WTC11 (cell line): Measurements from ENCODE around the gene FZR1. TPM values are rescaled to one million over a fixed set of nuclear protein-coding genes. Genes with fewer than 3 reads are reported as not detected.

ENCODE experiments used
- ATAC-seq: fragments of 200-7000 bp; cut with Tn5 transposase; 2 replicates; pipeline ENCODE4 v1.10.0; 2021; ENCODE audit warnings: mild to moderate bottlenecking, moderate library complexity
- CTCF ChIA-PET: fragments of 300-600 bp; sonication (Branson Sonifier 250); formaldehyde crosslinking; loops from one replicate; lab custom pipeline; 2021; ENCODE audit warnings: antibody characterized with exemption; lab: Charles Lee
- POLR2A ChIA-PET: fragments of 350-600 bp; sonication (Branson Sonifier 250); formaldehyde crosslinking; loops from one replicate; lab custom pipeline; 2021; ENCODE audit warnings: antibody characterized with exemption; lab: Charles Lee
- DNase-seq: peaks from one replicate; pipeline ENCODE4 v3.0.0; 2021; ENCODE audit warnings: low spot score
- H3K27ac Mint-ChIP-seq: 2 replicates; pipeline ENCODE4 v1.8.0; 2021; ENCODE audit warnings: mixed read lengths
- H3K27me3 Mint-ChIP-seq: 2 replicates; pipeline ENCODE4 v1.8.0; 2021; ENCODE audit warnings: low read depth, mild to moderate bottlenecking, moderate library complexity, mixed read lengths
- H3K36me3 Mint-ChIP-seq: 2 replicates; pipeline ENCODE4 v1.8.0; 2021; ENCODE audit warnings: mixed read lengths
- H3K4me1 Mint-ChIP-seq: 2 replicates; pipeline ENCODE4 v1.8.0; 2022; ENCODE audit warnings: mixed read lengths
- H3K4me3 Mint-ChIP-seq: 2 replicates; pipeline ENCODE4 v1.8.0; 2021; ENCODE audit warnings: mild to moderate bottlenecking, moderate library complexity, mixed read lengths
- H3K9me3 Mint-ChIP-seq: 2 replicates; pipeline ENCODE4 v1.8.0; 2021; ENCODE audit warnings: mixed read lengths
- ATF6 ChIP-seq: sonication (generic); formaldehyde crosslinking; IDR thresholded peaks from 2 replicates; pipeline ENCODE4 v1.8.1; 2023; ENCODE audit warnings: mild to moderate bottlenecking, missing genetic modification reagents
- CREB1 ChIP-seq: sonication (generic); formaldehyde crosslinking; IDR thresholded peaks from 2 replicates; pipeline ENCODE4 v1.8.0; 2023; ENCODE audit warnings: mild to moderate bottlenecking, missing genetic modification reagents
- E2F4 ChIP-seq: sonication (generic); formaldehyde crosslinking; IDR thresholded peaks from 2 replicates; pipeline ENCODE4 v1.8.1; 2022; ENCODE audit warnings: low read depth, mild to moderate bottlenecking, moderate library complexity, missing genetic modification reagents, borderline replicate concordance
- ESRRA ChIP-seq: sonication (generic); formaldehyde crosslinking; IDR thresholded peaks from 2 replicates; pipeline ENCODE4 v1.8.1; 2022; ENCODE audit warnings: mild to moderate bottlenecking, missing genetic modification reagents, borderline replicate concordance
- GABPB1 ChIP-seq: sonication (generic); formaldehyde crosslinking; IDR thresholded peaks from 2 replicates; pipeline ENCODE4 v1.8.1; 2023; ENCODE audit warnings: mild to moderate bottlenecking, missing genetic modification reagents
- IRF2 ChIP-seq: sonication (generic); formaldehyde crosslinking; IDR thresholded peaks from 2 replicates; pipeline ENCODE4 v1.8.0; 2022; ENCODE audit warnings: low read depth, missing genetic modification reagents, borderline replicate concordance
- KAT7 ChIP-seq: sonication (generic); formaldehyde crosslinking; IDR thresholded peaks from 2 replicates; pipeline ENCODE4 v1.8.1; 2023; ENCODE audit warnings: missing genetic modification reagents, mild to moderate bottlenecking, borderline replicate concordance
- NFATC4 ChIP-seq: fragments of 250-450 bp; sonication (Bioruptor Pico); IDR thresholded peaks from 2 replicates; pipeline ENCODE4 v1.9.0; 2021; ENCODE audit warnings: mild to moderate bottlenecking
- NFE2L1 ChIP-seq: sonication (generic); formaldehyde crosslinking; IDR thresholded peaks from 2 replicates; pipeline ENCODE4 v1.8.1; 2023; ENCODE audit warnings: missing genetic modification reagents
- PRRX2 ChIP-seq: fragments of 250-450 bp; sonication (Bioruptor Pico); IDR thresholded peaks from 2 replicates; pipeline ENCODE4 v1.8.0; 2021; ENCODE audit warnings: mild to moderate bottlenecking
- RELA ChIP-seq: sonication (generic); formaldehyde crosslinking; IDR thresholded peaks from 2 replicates; pipeline ENCODE4 v1.8.1; 2022; ENCODE audit warnings: missing genetic modification reagents, mild to moderate bottlenecking, borderline replicate concordance
- RORB ChIP-seq: fragments of 250-450 bp; sonication (Bioruptor Pico); IDR thresholded peaks from 2 replicates; pipeline ENCODE4 v1.9.0; 2021; ENCODE audit warnings: mild to moderate bottlenecking
- SMAD3 ChIP-seq: sonication (generic); formaldehyde crosslinking; IDR thresholded peaks from 2 replicates; pipeline ENCODE4 v1.8.0; 2022; ENCODE audit warnings: missing genetic modification reagents, mild to moderate bottlenecking, borderline replicate concordance
- SP1 ChIP-seq: sonication (generic); formaldehyde crosslinking; conservative IDR thresholded peaks from 2 replicates; pipeline ENCODE4 v1.8.1; 2022; ENCODE audit warnings: missing genetic modification reagents
- STAT6 ChIP-seq: sonication (generic); formaldehyde crosslinking; conservative IDR thresholded peaks from 2 replicates; pipeline ENCODE4 v1.8.1; 2023; ENCODE audit warnings: mild to moderate bottlenecking, low read depth, missing genetic modification reagents, moderate library complexity
- TEAD1 ChIP-seq: sonication (generic); formaldehyde crosslinking; IDR thresholded peaks from 2 replicates; pipeline ENCODE4 v1.8.0; 2022; ENCODE audit warnings: mild to moderate bottlenecking, missing genetic modification reagents
- TEAD4 ChIP-seq: sonication (generic); formaldehyde crosslinking; IDR thresholded peaks from 2 replicates; pipeline ENCODE4 v1.8.0; 2022; ENCODE audit warnings: mild to moderate bottlenecking, missing genetic modification reagents
- ZBTB21 ChIP-seq: sonication (generic); formaldehyde crosslinking; IDR thresholded peaks from 2 replicates; pipeline ENCODE4 v1.8.1; 2023; ENCODE audit warnings: mild to moderate bottlenecking, missing genetic modification reagents, borderline replicate concordance
- ZNF263 ChIP-seq: sonication (generic); formaldehyde crosslinking; IDR thresholded peaks from 2 replicates; pipeline ENCODE4 v1.8.1; 2022; ENCODE audit warnings: low read depth, mild to moderate bottlenecking, moderate library complexity, missing genetic modification reagents
- ZNF671 ChIP-seq: fragments of 250-450 bp; sonication (Bioruptor Pico); IDR thresholded peaks from 2 replicates; pipeline ENCODE4 v1.8.0; 2021; ENCODE audit warnings: mild to moderate bottlenecking
- total RNA-seq: library from RNA; stranded (reverse); gene quantifications from 3 replicates; pipeline ENCODE4 v1.2.3, GENCODE V29; 2021
- TF ChIP-seq, protein P1 (sequence below): sonication (generic); formaldehyde crosslinking; IDR thresholded peaks from 2 replicates; pipeline ENCODE4 v1.8.1; 2023; ENCODE audit warnings: mild to moderate bottlenecking, missing genetic modification reagents, moderate library complexity
- TF ChIP-seq, protein P2 (sequence below): sonication (generic); formaldehyde crosslinking; IDR thresholded peaks from 2 replicates; pipeline ENCODE4 v1.8.1; 2022; ENCODE audit warnings: low read depth, missing genetic modification reagents, borderline replicate concordance
- TF ChIP-seq, protein P3 (sequence below): fragments of 250-450 bp; sonication (Bioruptor Pico); IDR thresholded peaks from 2 replicates; pipeline ENCODE4 v1.9.0; 2021; ENCODE audit warnings: moderate library complexity, mild to moderate bottlenecking, inconsistent platforms, borderline replicate concordance
- TF ChIP-seq, protein P4 (sequence below): sonication (generic); formaldehyde crosslinking; IDR thresholded peaks from 2 replicates; pipeline ENCODE4 v1.8.0; 2023; ENCODE audit warnings: missing genetic modification reagents
- TF ChIP-seq, protein P5 (sequence below): fragments of 250-450 bp; sonication (Bioruptor Pico); IDR thresholded peaks from 2 replicates; pipeline ENCODE4 v1.9.0; 2021; ENCODE audit warnings: mild to moderate bottlenecking
- TF ChIP-seq, protein P6 (sequence below): fragments of 250-450 bp; sonication (Bioruptor Pico); IDR thresholded peaks from 2 replicates; pipeline ENCODE4 v1.8.0; 2021; ENCODE audit warnings: mild to moderate bottlenecking

Gene FZR1
- total RNA-seq, 1 experiment from 2014 or later: 60.8 TPM

- no peak for TF ChIP-seq RELA (CRISPR knock-in tag)
- TF ChIP-seq, protein P1, sequence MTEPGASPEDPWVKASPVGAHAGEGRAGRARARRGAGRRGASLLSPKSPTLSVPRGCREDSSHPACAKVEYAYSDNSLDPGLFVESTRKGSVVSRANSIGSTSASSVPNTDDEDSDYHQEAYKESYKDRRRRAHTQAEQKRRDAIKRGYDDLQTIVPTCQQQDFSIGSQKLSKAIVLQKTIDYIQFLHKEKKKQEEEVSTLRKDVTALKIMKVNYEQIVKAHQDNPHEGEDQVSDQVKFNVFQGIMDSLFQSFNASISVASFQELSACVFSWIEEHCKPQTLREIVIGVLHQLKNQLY (CRISPR knock-in tag): no peak
- TF ChIP-seq, protein P2, sequence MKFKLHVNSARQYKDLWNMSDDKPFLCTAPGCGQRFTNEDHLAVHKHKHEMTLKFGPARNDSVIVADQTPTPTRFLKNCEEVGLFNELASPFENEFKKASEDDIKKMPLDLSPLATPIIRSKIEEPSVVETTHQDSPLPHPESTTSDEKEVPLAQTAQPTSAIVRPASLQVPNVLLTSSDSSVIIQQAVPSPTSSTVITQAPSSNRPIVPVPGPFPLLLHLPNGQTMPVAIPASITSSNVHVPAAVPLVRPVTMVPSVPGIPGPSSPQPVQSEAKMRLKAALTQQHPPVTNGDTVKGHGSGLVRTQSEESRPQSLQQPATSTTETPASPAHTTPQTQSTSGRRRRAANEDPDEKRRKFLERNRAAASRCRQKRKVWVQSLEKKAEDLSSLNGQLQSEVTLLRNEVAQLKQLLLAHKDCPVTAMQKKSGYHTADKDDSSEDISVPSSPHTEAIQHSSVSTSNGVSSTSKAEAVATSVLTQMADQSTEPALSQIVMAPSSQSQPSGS (CRISPR knock-in tag): no peak
- TF ChIP-seq, protein P3, sequence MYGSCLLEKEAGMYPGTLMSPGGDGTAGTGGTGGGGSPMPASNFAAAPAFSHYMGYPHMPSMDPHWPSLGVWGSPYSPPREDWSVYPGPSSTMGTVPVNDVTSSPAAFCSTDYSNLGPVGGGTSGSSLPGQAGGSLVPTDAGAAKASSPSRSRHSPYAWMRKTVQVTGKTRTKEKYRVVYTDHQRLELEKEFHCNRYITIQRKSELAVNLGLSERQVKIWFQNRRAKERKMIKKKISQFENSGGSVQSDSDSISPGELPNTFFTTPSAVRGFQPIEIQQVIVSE (CRISPR knock-in tag): no peak
- no peak for TF ChIP-seq SMAD3
- TF ChIP-seq PRRX2 (CRISPR knock-in tag): no peak
- TF ChIP-seq STAT6 (CRISPR knock-in tag): no peak
- no peak for TF ChIP-seq NFATC4 (CRISPR knock-in tag)
- TF ChIP-seq ZBTB21 (CRISPR knock-in tag): no peak
- no peak for TF ChIP-seq ZNF671 (CRISPR knock-in tag)
- TF ChIP-seq ESRRA: no peak
- TF ChIP-seq, protein P4, sequence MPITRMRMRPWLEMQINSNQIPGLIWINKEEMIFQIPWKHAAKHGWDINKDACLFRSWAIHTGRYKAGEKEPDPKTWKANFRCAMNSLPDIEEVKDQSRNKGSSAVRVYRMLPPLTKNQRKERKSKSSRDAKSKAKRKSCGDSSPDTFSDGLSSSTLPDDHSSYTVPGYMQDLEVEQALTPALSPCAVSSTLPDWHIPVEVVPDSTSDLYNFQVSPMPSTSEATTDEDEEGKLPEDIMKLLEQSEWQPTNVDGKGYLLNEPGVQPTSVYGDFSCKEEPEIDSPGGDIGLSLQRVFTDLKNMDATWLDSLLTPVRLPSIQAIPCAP (CRISPR knock-in tag): no peak
- no peak for TF ChIP-seq TEAD4 (CRISPR knock-in tag)
- no peak for TF ChIP-seq IRF2 (CRISPR knock-in tag)
Observed at GRCh38 chr19:3509566-3509989, 3.5 kb downstream of the FZR1 start (continued).

- Mint-ChIP-seq H3K4me3 (no peak overlapping the region), H3K36me3 (peaks cover 12% of the 10 kb centered on the region; the same call in 1 of the 2 replicates), H3K4me1 (peaks cover 19% of the 10 kb centered on the region), H3K9me3 (no peaks in the 10 kb centered on the region), H3K27ac (peak overlapping the region; percentile 80; the same call in 1 of the 2 replicates), H3K27me3 (no peaks in the 10 kb centered on the region; the same call in 1 of the 2 replicates)
- DNase-seq: peak; percentile 37
- ChIA-PET CTCF (interaction anchor here (1.2 kb wide), 1 partner anchor 16 kb away, joined by 4 read pairs; no protein-coding TSS in a partner anchor), POLR2A (no interaction called here)
- ATAC-seq: no peak
- TF ChIP-seq E2F4 (CRISPR knock-in tag): no peak
- no peak for TF ChIP-seq ATF6 (CRISPR knock-in tag)
- TF ChIP-seq, protein P5, sequence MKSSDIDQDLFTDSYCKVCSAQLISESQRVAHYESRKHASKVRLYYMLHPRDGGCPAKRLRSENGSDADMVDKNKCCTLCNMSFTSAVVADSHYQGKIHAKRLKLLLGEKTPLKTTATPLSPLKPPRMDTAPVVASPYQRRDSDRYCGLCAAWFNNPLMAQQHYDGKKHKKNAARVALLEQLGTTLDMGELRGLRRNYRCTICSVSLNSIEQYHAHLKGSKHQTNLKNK (CRISPR knock-in tag): no peak
- TF ChIP-seq, protein P6, sequence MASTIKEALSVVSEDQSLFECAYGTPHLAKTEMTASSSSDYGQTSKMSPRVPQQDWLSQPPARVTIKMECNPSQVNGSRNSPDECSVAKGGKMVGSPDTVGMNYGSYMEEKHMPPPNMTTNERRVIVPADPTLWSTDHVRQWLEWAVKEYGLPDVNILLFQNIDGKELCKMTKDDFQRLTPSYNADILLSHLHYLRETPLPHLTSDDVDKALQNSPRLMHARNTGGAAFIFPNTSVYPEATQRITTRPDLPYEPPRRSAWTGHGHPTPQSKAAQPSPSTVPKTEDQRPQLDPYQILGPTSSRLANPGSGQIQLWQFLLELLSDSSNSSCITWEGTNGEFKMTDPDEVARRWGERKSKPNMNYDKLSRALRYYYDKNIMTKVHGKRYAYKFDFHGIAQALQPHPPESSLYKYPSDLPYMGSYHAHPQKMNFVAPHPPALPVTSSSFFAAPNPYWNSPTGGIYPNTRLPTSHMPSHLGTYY (CRISPR knock-in tag): no peak
- no peak for TF ChIP-seq TEAD1
- TF ChIP-seq, protein P4 (CRISPR knock-in tag): no peak
- no peak for TF ChIP-seq NFE2L1 (CRISPR knock-in tag)
- TF ChIP-seq RORB (CRISPR knock-in tag): no peak
- no peak for TF ChIP-seq ZNF263 (CRISPR knock-in tag)
- TF ChIP-seq KAT7 (CRISPR knock-in tag): no peak
- TF ChIP-seq SP1 (CRISPR knock-in tag): no peak
- no peak for TF ChIP-seq GABPB1 (CRISPR knock-in tag)
- TF ChIP-seq CREB1: no peak
Observed at GRCh38 chr19:3510727-3511126, 4.6 kb downstream of the FZR1 start.
